ENCODE data around the gene S100A12.

The S100A12 gene

GRCh38 chr1:153360190-153360589 lies 15.2 kb downstream of the S100A12 start:
- Histone ChIP-seq H3K4me1 (ENCODE audit: insufficient read depth, insufficient read length) (no peaks in the 10 kb centered on the region), H3K36me3 (ENCODE audit: insufficient read depth, insufficient read length, low read length) (no peaks in the 10 kb centered on the region), H3K27me3 (ENCODE audit: insufficient read depth, insufficient read length) (no peaks in the 10 kb centered on the region), H3K9me3 (ENCODE audit: insufficient read depth, low read length) (no peaks in the 10 kb centered on the region), H3K4me3 (ENCODE audit: insufficient read length, low read depth) (no peak overlapping the region), H3K9ac (ENCODE audit: insufficient read length, low read depth) (no peak overlapping the region)
- TF ChIP-seq ZNF274 (IDR thresholded peaks at IDR 0.05; ENCODE audit: low read depth, low read length): no peak
- TF ChIP-seq YY1 (IDR thresholded peaks at IDR 0.05; ENCODE audit: insufficient read depth, insufficient read length): no peak
- no peak for TF ChIP-seq SUZ12 (IDR thresholded peaks at IDR 0.05; ENCODE audit: extremely low read depth, insufficient read depth, insufficient read length)
- no peak for DNase-seq (ENCODE audit: low read depth, low spot score)

GRCh38 chr1:153359241-153359640 lies 16.2 kb downstream of the S100A12 start:
- no peak for TF ChIP-seq YY1 (IDR thresholded peaks at IDR 0.05; ENCODE audit: insufficient read depth, insufficient read length)
- no peak for TF ChIP-seq SUZ12 (IDR thresholded peaks at IDR 0.05; ENCODE audit: extremely low read depth, insufficient read depth, insufficient read length)
- TF ChIP-seq ZNF274 (IDR thresholded peaks at IDR 0.05; ENCODE audit: low read depth, low read length): no peak
- Histone ChIP-seq H3K4me3 (ENCODE audit: insufficient read length, low read depth) (no peak overlapping the region), H3K36me3 (ENCODE audit: insufficient read depth, insufficient read length, low read length) (no peaks in the 10 kb centered on the region)

GRCh38 chr1:153358691-153358975 lies 16.8 kb downstream of the S100A12 start:
- no peaks in the 10 kb centered on the region for H3K9me3 ChIP-seq (ENCODE audit: insufficient read depth, low read length)
- H3K36me3 ChIP-seq (ENCODE audit: insufficient read depth, insufficient read length, low read length): no peaks in the 10 kb centered on the region
- H3K27me3 ChIP-seq (ENCODE audit: insufficient read depth, insufficient read length): no peaks in the 10 kb centered on the region
- no peak overlapping the region for H3K9ac ChIP-seq (ENCODE audit: insufficient read length, low read depth)
- TF ChIP-seq YY1 (IDR thresholded peaks at IDR 0.05; ENCODE audit: insufficient read depth, insufficient read length): no peak
- no peak for TF ChIP-seq SUZ12 (IDR thresholded peaks at IDR 0.05; ENCODE audit: extremely low read depth, insufficient read depth, insufficient read length)
- no peak overlapping the region for H3K4me3 ChIP-seq (ENCODE audit: insufficient read length, low read depth)
- no peak for DNase-seq (ENCODE audit: low read depth, low spot score)
- peaks cover 2% of the 10 kb centered on the region for H3K4me1 ChIP-seq (ENCODE audit: insufficient read depth, insufficient read length)

More at GRCh38 chr1:153359241-153359640, 16.2 kb downstream of the S100A12 start:
- H3K27me3 ChIP-seq (ENCODE audit: insufficient read depth, insufficient read length): no peaks in the 10 kb centered on the region
- H3K9ac ChIP-seq (ENCODE audit: insufficient read length, low read depth): no peak overlapping the region
- no peaks in the 10 kb centered on the region for H3K9me3 ChIP-seq (ENCODE audit: insufficient read depth, low read length)
- peaks cover 2% of the 10 kb centered on the region for H3K4me1 ChIP-seq (ENCODE audit: insufficient read depth, insufficient read length)
- DNase-seq (ENCODE audit: low read depth, low spot score): no peak

- Histone ChIP-seq H3K36me3 (ENCODE audit: insufficient read depth, insufficient read length, low read length) (no peaks in the 10 kb centered on the region), H3K27me3 (ENCODE audit: insufficient read depth, insufficient read length) (no peaks in the 10 kb centered on the region), H3K4me3 (ENCODE audit: insufficient read length, low read depth) (no peak within 1 kb of the TSS), H3K9ac (ENCODE audit: insufficient read length, low read depth) (no peak within 1 kb of the TSS), H3K9me3 (ENCODE audit: insufficient read depth, low read length) (no peaks in the 10 kb centered on the region), H3K4me1 (ENCODE audit: insufficient read depth, insufficient read length) (peaks cover 5% of the 10 kb centered on the region)
- DNase-seq (ENCODE audit: low read depth, low spot score): no peak
- no peak for TF ChIP-seq ZNF274 (IDR thresholded peaks at IDR 0.05; ENCODE audit: low read depth, low read length)
- no peak for TF ChIP-seq YY1 (IDR thresholded peaks at IDR 0.05; ENCODE audit: insufficient read depth, insufficient read length)
- no peak for TF ChIP-seq SUZ12 (IDR thresholded peaks at IDR 0.05; ENCODE audit: extremely low read depth, insufficient read depth, insufficient read length)
Observed at GRCh38 chr1:153357853-153358690, 17.3 kb downstream of the S100A12 start, which contains the start of gene S100A9. Gene S100A9, plus strand, starts transcription at chr1:153357854. Its CDS starts 430 bp downstream, at chr1:153358284.

- no peak overlapping the region for H3K4me3 ChIP-seq (ENCODE audit: insufficient read length, low read depth)
- no peak for DNase-seq (ENCODE audit: low read depth, low spot score)
- H3K27me3 ChIP-seq (ENCODE audit: insufficient read depth, insufficient read length): no peaks in the 10 kb centered on the region
- TF ChIP-seq SUZ12 (IDR thresholded peaks at IDR 0.05; ENCODE audit: extremely low read depth, insufficient read depth, insufficient read length) (no peak), ZNF274 (IDR thresholded peaks at IDR 0.05; ENCODE audit: low read depth, low read length) (no peak), YY1 (IDR thresholded peaks at IDR 0.05; ENCODE audit: insufficient read depth, insufficient read length) (no peak)
- no peaks in the 10 kb centered on the region for H3K36me3 ChIP-seq (ENCODE audit: insufficient read depth, insufficient read length, low read length)
- peaks cover 6% of the 10 kb centered on the region for H3K4me1 ChIP-seq (ENCODE audit: insufficient read depth, insufficient read length)
- H3K9me3 ChIP-seq (ENCODE audit: insufficient read depth, low read length): no peaks in the 10 kb centered on the region
- no peak overlapping the region for H3K9ac ChIP-seq (ENCODE audit: insufficient read length, low read depth)
Observed at GRCh38 chr1:153357076-153357852, 18.2 kb downstream of the S100A12 start.

- Histone ChIP-seq H3K4me3 (ENCODE audit: insufficient read length, low read depth) (no peak overlapping the region), H3K36me3 (ENCODE audit: insufficient read depth, insufficient read length, low read length) (no peaks in the 10 kb centered on the region), H3K9me3 (ENCODE audit: insufficient read depth, low read length) (no peaks in the 10 kb centered on the region), H3K9ac (ENCODE audit: insufficient read length, low read depth) (no peak overlapping the region), H3K27me3 (ENCODE audit: insufficient read depth, insufficient read length) (no peaks in the 10 kb centered on the region), H3K4me1 (ENCODE audit: insufficient read depth, insufficient read length) (peaks cover 6% of the 10 kb centered on the region)
- no peak for TF ChIP-seq SUZ12 (IDR thresholded peaks at IDR 0.05; ENCODE audit: extremely low read depth, insufficient read depth, insufficient read length)
- no peak for TF ChIP-seq ZNF274 (IDR thresholded peaks at IDR 0.05; ENCODE audit: low read depth, low read length)
- no peak for TF ChIP-seq YY1 (IDR thresholded peaks at IDR 0.05; ENCODE audit: insufficient read depth, insufficient read length)
- no peak for DNase-seq (ENCODE audit: low read depth, low spot score)
Observed at GRCh38 chr1:153356392-153357075, 18.9 kb downstream of the S100A12 start.
